ENCODE data around the gene SLC24A4.

Gene SLC24A4

DNA sequence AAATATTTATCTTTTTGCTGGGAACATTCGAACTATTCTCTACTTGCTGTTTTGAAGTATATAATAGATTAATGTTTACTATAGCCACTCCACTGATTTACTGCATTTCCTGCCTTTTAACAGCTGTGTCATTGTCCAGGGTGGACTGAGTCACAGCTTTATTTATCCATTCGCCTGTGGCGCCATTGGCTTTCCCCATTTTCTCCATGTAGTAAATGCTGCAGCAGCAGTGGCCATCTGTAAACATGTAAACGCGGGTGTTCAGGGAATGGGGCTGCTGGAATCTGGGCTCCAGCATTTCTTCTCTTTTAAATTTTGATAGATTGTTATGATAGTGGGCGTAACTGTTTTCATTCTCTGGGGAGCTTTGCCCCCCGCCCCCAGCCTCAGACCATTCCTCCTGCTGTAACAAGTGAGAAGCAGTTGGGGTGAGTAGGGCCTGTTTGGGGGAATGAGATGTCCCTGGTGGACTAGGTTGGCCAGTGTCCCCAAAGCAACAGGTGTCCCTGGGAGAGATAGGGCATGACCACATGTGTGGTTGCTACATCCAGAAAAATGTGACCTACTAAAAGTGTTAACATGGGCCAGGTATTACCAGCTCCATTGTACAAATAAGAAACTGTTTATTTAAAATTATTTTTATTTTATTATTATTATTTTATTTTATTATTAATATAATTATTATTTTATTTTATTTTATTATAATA, 223.5 kb downstream of the SLC24A4 start:
- DNase-seq (ENCODE audit: low spot score) = no peak

DNA sequence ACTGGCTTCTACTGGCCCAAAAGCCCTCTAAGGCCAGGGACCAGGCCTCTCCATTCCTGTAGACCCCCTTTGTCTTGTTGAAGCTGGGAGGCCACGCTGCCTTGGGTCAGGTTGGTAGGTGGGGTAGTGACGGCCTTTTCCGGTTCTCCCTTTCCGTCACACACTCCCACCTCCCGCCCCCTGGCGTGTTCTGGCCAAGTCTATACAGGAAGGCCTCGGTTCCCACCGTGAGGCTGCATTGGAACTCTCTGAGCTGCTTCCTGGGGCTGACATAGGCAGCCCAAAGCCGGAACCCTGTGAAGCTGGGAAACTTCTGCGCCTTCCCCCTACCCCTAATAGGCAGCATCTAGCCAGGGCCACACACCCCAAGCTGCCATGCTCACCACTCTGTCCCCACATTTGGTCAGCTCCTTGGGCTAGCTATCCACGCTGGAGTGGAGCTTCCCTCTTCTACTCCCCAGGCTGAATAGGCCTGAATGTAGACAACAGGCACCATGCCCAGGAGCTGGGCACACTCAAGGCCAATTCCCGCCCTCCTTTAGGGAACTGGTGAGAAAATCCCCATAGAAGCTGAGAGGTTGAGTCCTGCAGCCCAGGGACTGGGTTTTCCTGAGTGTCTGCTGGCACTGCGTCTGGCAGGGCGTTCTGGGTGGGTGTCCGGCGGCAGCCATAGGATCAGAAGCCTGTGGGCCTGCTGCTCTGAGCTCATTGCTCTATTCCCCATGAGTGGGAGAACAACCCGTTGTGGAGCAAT, 226.3 kb downstream of the SLC24A4 start:
- DNase-seq (ENCODE audit: low spot score) = no peak

DNA sequence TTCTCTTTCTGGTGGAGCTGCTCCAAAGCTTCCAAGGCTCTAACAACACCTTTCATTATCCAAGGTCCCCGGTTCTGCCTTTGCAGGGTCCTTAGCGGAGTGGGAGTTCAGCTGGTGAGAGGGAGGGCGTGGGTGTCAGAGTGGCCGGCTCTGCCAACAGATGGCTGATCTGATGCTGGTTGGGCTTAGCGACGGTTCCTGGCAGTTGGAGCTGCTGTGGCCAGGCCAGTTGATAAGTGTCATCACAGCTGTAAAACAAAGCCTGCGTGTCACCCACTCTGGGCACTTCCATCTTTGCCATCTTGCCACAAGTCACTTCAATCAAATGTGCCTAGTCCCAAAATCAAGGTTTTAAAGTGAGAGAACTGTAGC, 226.9 kb downstream of the SLC24A4 start:
- DNase-seq (ENCODE audit: low spot score) = no peak
